Measurements from ENCODE around the gene CCDC57. TPM values are rescaled to one million over a fixed set of nuclear protein-coding genes. Genes with fewer than 3 reads are reported as not detected.

Gene CCDC57
- total RNA-seq, 1 donor from 2014 or later: 37.2 TPM

GRCh38 chr17:82219753-82220709 is 7.4 kb upstream of the CCDC57 start:
- Mint-ChIP-seq H3K9me3 (ENCODE audit: unreplicated experiment) (no peaks in the 10 kb centered on the region), H3K4me3 (ENCODE audit: unreplicated experiment) (no peak overlapping the region), H3K4me1 (ENCODE audit: unreplicated experiment) (peaks cover 3% of the 10 kb centered on the region), H3K27me3 (ENCODE audit: unreplicated experiment) (peaks cover 5% of the 10 kb centered on the region), H3K36me3 (ENCODE audit: low read depth, unreplicated experiment) (peaks cover 4% of the 10 kb centered on the region), H3K27ac (ENCODE audit: unreplicated experiment) (no peak overlapping the region)
- TF ChIP-seq CTCF (IDR thresholded peaks at IDR 0.05; ENCODE audit: unreplicated experiment): no peak
- DNase-seq (ENCODE audit: low spot score): no peak

- peaks cover 3% of the 10 kb centered on the region for H3K4me1 Mint-ChIP-seq (ENCODE audit: unreplicated experiment)
- H3K27ac Mint-ChIP-seq (ENCODE audit: unreplicated experiment): no peak overlapping the region
- no peak for DNase-seq (ENCODE audit: low spot score)
- no peak for TF ChIP-seq CTCF (IDR thresholded peaks at IDR 0.05; ENCODE audit: unreplicated experiment)
- H3K36me3 Mint-ChIP-seq (ENCODE audit: low read depth, unreplicated experiment): peaks cover 4% of the 10 kb centered on the region
- peaks cover 7% of the 10 kb centered on the region for H3K27me3 Mint-ChIP-seq (ENCODE audit: unreplicated experiment)
- no peaks in the 10 kb centered on the region for H3K9me3 Mint-ChIP-seq (ENCODE audit: unreplicated experiment)
- no peak overlapping the region for H3K4me3 Mint-ChIP-seq (ENCODE audit: unreplicated experiment)
Measured at GRCh38 chr17:82219083-82219482, 6.4 kb upstream of the CCDC57 start.

- Mint-ChIP-seq H3K4me3 (ENCODE audit: unreplicated experiment) (no peak overlapping the region), H3K27ac (ENCODE audit: unreplicated experiment) (no peak overlapping the region), H3K27me3 (ENCODE audit: unreplicated experiment) (peaks cover 4% of the 10 kb centered on the region), H3K9me3 (ENCODE audit: unreplicated experiment) (no peaks in the 10 kb centered on the region), H3K4me1 (ENCODE audit: unreplicated experiment) (peaks cover 3% of the 10 kb centered on the region), H3K36me3 (ENCODE audit: low read depth, unreplicated experiment) (peaks cover 4% of the 10 kb centered on the region)
- no peak for TF ChIP-seq CTCF (IDR thresholded peaks at IDR 0.05; ENCODE audit: unreplicated experiment)
- no peak for DNase-seq (ENCODE audit: low spot score)
Measured at GRCh38 chr17:82218349-82219075, 5.9 kb upstream of the CCDC57 start.

GRCh38 chr17:82217530-82218204 is 5.0 kb upstream of the CCDC57 start:
- Mint-ChIP-seq H3K27ac (ENCODE audit: unreplicated experiment) (no peak overlapping the region), H3K36me3 (ENCODE audit: low read depth, unreplicated experiment) (peaks cover 4% of the 10 kb centered on the region), H3K4me3 (ENCODE audit: unreplicated experiment) (no peak overlapping the region), H3K4me1 (ENCODE audit: unreplicated experiment) (peaks cover 3% of the 10 kb centered on the region), H3K27me3 (ENCODE audit: unreplicated experiment) (peaks cover 4% of the 10 kb centered on the region), H3K9me3 (ENCODE audit: unreplicated experiment) (no peaks in the 10 kb centered on the region)
- no peak for TF ChIP-seq CTCF (IDR thresholded peaks at IDR 0.05; ENCODE audit: unreplicated experiment)
- DNase-seq (ENCODE audit: low spot score): no peak

All from endothelial cell (in vitro differentiated cells).